SK-N-SH treated with all-trans-retinoic acid at 6 μM for 48 hours (cell line): ENCODE results near the gene FTSJ1.

Experiments used
- ATAC-seq: fragments of 200-7000 bp; cut with Tn5 transposase; 3 replicates; pipeline ENCODE4 v1.9.1; 2020; ENCODE audit warnings: mild to moderate bottlenecking, moderate library complexity
- ARNTL ChIP-seq: fragments of 450-650 bp; formaldehyde crosslinking; IDR thresholded peaks from 2 replicates; pipeline ENCODE4 v1.5.0; 2020; ENCODE audit warnings: low read depth, mild to moderate bottlenecking, moderate library complexity, borderline replicate concordance
- BACH2 ChIP-seq: fragments of 250-450 bp; sonication (Bioruptor Pico); IDR thresholded peaks from 2 replicates; pipeline ENCODE4 v1.9.0; 2021; ENCODE audit warnings: mild to moderate bottlenecking, borderline replicate concordance
- CSDC2 ChIP-seq: fragments of 250-450 bp; sonication (Bioruptor Pico); IDR thresholded peaks from 2 replicates; pipeline ENCODE4 v1.5.0; 2020; ENCODE audit warnings: mild to moderate bottlenecking, moderate library complexity
- ESRRG ChIP-seq: fragments of 250-450 bp; sonication (Bioruptor Pico); IDR thresholded peaks from 2 replicates; pipeline ENCODE4 v1.6.1; 2021; ENCODE audit warnings: mild to moderate bottlenecking
- GLIS3 ChIP-seq: fragments of 250-450 bp; sonication (Bioruptor Pico); IDR thresholded peaks from 2 replicates; pipeline ENCODE4 v1.5.0; 2020; ENCODE audit warnings: mild to moderate bottlenecking, moderate library complexity
- ISL1 ChIP-seq: fragments of 250-450 bp; sonication (Bioruptor Pico); IDR thresholded peaks from 2 replicates; pipeline ENCODE4 v2.1.2; 2022; ENCODE audit warnings: mild to moderate bottlenecking, moderate library complexity
- OSR1 ChIP-seq: fragments of 250-450 bp; sonication (Bioruptor Pico); IDR thresholded peaks from 2 replicates; pipeline ENCODE4 v1.8.0; 2022; ENCODE audit warnings: moderate library complexity, mild to moderate bottlenecking, inconsistent platforms
- PATZ1 ChIP-seq: fragments of 250-450 bp; sonication (Bioruptor Pico); IDR thresholded peaks from 2 replicates; pipeline ENCODE4 v1.8.0; 2020; ENCODE audit warnings: mild to moderate bottlenecking, moderate library complexity, borderline replicate concordance
- POU6F1 ChIP-seq: fragments of 250-450 bp; sonication (Bioruptor Pico); IDR thresholded peaks from 2 replicates; pipeline ENCODE4 v1.8.0; 2021; ENCODE audit warnings: low read depth, mild to moderate bottlenecking, moderate library complexity, borderline replicate concordance
- PPARA ChIP-seq: fragments of 250-450 bp; sonication (Bioruptor Pico); IDR thresholded peaks from 2 replicates; pipeline ENCODE4 v1.5.0; 2020; ENCODE audit warnings: mild to moderate bottlenecking, borderline replicate concordance
- RARB ChIP-seq: fragments of 250-450 bp; sonication (Bioruptor Pico); IDR thresholded peaks from 2 replicates; pipeline ENCODE4 v1.8.0; 2021; ENCODE audit warnings: mild to moderate bottlenecking, moderate library complexity
- SNAI2 ChIP-seq: fragments of 250-450 bp; sonication (Bioruptor Pico); IDR thresholded peaks from 2 replicates; pipeline ENCODE4 v1.5.0; 2020; ENCODE audit warnings: mild to moderate bottlenecking, moderate library complexity
- TCF4 ChIP-seq: fragments of 250-450 bp; sonication (Bioruptor Pico); IDR thresholded peaks from 2 replicates; pipeline ENCODE4 v1.8.0; 2021; ENCODE audit warnings: mild to moderate bottlenecking, moderate library complexity, borderline replicate concordance
- ZC3H10 ChIP-seq: fragments of 250-450 bp; sonication (Bioruptor Pico); IDR thresholded peaks from 2 replicates; pipeline ENCODE4 v1.5.1; 2021; ENCODE audit warnings: mild to moderate bottlenecking, moderate library complexity
- ZFP30 ChIP-seq: fragments of 450-650 bp; formaldehyde crosslinking; IDR thresholded peaks from 2 replicates; pipeline ENCODE4 v1.5.0; 2022; ENCODE audit warnings: mild to moderate bottlenecking, moderate library complexity
- ZNF565 ChIP-seq: fragments of 450-650 bp; formaldehyde crosslinking; conservative IDR thresholded peaks from 2 replicates; pipeline ENCODE4 v1.5.0; 2020; ENCODE audit warnings: low read depth, mild to moderate bottlenecking, moderate library complexity
- ZNF70 ChIP-seq: fragments of 450-650 bp; formaldehyde crosslinking; IDR thresholded peaks from 2 replicates; pipeline ENCODE4 v1.5.0; 2020; ENCODE audit warnings: mild to moderate bottlenecking, moderate library complexity
- ZNF8 ChIP-seq: fragments of 450-650 bp; formaldehyde crosslinking; IDR thresholded peaks from 2 replicates; pipeline ENCODE4 v1.5.0; 2020; ENCODE audit warnings: mild to moderate bottlenecking, moderate library complexity
- TF ChIP-seq, protein P1 (sequence below): fragments of 250-450 bp; sonication (Bioruptor Pico); IDR thresholded peaks from 2 replicates; pipeline ENCODE4 v1.5.0; 2020; ENCODE audit warnings: mild to moderate bottlenecking, moderate library complexity
- TF ChIP-seq, protein P2 (sequence below): fragments of 250-450 bp; sonication (Bioruptor Pico); IDR thresholded peaks from 2 replicates; pipeline ENCODE4 v1.5.1; 2021; ENCODE audit warnings: mild to moderate bottlenecking, moderate library complexity
- TF ChIP-seq, protein P3 (sequence below): fragments of 250-450 bp; sonication (Bioruptor Pico); IDR thresholded peaks from 2 replicates; pipeline ENCODE4 v1.5.1; 2020; ENCODE audit warnings: low read depth, mild to moderate bottlenecking, moderate library complexity

Gene FTSJ1

DNA sequence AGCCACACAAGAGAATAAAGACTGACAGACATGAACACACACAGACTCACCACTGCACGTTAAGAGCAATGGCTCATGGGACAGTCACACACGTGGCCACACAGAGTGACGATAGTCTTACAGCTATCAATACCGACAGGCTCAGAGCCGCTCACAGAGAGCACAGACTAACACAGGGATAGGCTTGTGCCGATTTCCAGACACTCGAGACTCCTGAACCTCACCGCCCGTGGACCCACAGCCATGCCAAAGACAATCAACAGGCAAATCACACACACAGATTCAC is 5.2 kb upstream of the FTSJ1 start (continued):
- TF ChIP-seq PATZ1 (CRISPR knock-in tag) (no peak), RARB (CRISPR knock-in tag) (no peak), GLIS3 (CRISPR knock-in tag) (no peak), ARNTL (CRISPR knock-in tag) (no peak), PPARA (CRISPR knock-in tag) (no peak), TCF4 (no peak)

DNA sequence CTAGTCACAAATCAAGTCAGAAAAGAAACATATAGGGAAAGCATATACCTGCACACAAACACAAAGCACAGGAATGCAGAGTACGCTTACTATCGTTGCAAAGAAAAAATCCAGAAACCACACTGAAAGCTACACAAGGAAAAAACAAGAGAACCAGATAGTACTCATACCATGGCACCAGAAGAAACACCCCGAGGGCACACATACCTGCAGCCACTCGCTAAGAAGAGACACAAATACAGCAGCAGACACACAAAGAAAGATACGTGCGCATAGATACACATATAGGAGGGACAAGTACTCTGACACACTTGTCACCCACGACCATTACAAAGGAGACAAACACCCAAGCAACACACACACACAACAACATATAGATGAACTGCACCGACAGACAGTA is 4.5 kb upstream of the FTSJ1 start:
- no peak for ATAC-seq
- no peak for TF ChIP-seq GLIS3 (CRISPR knock-in tag)
- no peak for TF ChIP-seq BACH2 (CRISPR knock-in tag)
- TF ChIP-seq RARB (CRISPR knock-in tag): no peak
- TF ChIP-seq ZNF565 (CRISPR knock-in tag): no peak
- no peak for TF ChIP-seq POU6F1 (CRISPR knock-in tag)
- TF ChIP-seq SNAI2: no peak
- TF ChIP-seq PPARA (CRISPR knock-in tag): no peak
- TF ChIP-seq ZC3H10: no peak
- TF ChIP-seq, protein P1, sequence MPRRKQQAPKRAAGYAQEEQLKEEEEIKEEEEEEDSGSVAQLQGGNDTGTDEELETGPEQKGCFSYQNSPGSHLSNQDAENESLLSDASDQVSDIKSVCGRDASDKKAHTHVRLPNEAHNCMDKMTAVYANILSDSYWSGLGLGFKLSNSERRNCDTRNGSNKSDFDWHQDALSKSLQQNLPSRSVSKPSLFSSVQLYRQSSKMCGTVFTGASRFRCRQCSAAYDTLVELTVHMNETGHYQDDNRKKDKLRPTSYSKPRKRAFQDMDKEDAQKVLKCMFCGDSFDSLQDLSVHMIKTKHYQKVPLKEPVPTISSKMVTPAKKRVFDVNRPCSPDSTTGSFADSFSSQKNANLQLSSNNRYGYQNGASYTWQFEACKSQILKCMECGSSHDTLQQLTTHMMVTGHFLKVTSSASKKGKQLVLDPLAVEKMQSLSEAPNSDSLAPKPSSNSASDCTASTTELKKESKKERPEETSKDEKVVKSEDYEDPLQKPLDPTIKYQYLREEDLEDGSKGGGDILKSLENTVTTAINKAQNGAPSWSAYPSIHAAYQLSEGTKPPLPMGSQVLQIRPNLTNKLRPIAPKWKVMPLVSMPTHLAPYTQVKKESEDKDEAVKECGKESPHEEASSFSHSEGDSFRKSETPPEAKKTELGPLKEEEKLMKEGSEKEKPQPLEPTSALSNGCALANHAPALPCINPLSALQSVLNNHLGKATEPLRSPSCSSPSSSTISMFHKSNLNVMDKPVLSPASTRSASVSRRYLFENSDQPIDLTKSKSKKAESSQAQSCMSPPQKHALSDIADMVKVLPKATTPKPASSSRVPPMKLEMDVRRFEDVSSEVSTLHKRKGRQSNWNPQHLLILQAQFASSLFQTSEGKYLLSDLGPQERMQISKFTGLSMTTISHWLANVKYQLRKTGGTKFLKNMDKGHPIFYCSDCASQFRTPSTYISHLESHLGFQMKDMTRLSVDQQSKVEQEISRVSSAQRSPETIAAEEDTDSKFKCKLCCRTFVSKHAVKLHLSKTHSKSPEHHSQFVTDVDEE (CRISPR knock-in tag): no peak
- TF ChIP-seq ESRRG (CRISPR knock-in tag): no peak

DNA sequence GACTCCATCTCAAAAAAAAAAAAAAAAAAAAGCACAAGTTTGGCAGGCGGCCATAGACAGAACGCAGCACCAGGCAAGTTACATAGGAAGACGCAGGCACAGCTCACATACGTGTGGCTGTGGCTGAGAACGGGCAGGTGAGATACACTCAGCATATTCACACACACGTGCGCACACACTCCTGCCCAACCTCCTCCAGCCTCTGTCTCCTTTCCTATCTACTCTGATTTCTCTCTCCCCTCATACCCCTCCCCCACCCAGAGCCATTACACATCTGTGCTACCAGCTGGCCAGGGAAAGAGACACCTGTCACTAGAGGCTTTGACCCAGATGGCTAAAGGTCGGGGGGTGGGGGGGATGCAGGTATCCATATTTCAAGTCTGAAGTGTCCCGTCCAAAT is 3.8 kb upstream of the FTSJ1 start:
- no peak for TF ChIP-seq TCF4
- no peak for TF ChIP-seq CSDC2 (CRISPR knock-in tag)
- TF ChIP-seq, protein P2, sequence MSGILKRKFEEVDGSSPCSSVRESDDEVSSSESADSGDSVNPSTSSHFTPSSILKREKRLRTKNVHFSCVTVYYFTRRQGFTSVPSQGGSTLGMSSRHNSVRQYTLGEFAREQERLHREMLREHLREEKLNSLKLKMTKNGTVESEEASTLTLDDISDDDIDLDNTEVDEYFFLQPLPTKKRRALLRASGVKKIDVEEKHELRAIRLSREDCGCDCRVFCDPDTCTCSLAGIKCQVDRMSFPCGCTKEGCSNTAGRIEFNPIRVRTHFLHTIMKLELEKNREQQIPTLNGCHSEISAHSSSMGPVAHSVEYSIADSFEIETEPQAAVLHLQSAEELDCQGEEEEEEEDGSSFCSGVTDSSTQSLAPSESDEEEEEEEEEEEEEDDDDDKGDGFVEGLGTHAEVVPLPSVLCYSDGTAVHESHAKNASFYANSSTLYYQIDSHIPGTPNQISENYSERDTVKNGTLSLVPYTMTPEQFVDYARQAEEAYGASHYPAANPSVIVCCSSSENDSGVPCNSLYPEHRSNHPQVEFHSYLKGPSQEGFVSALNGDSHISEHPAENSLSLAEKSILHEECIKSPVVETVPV (CRISPR knock-in tag): no peak
- no peak for TF ChIP-seq PATZ1 (CRISPR knock-in tag)
- TF ChIP-seq ZNF565 (CRISPR knock-in tag): no peak
- TF ChIP-seq ISL1: no peak
- no peak for TF ChIP-seq ZNF8 (CRISPR knock-in tag)
- TF ChIP-seq ZNF70 (CRISPR knock-in tag): no peak
- TF ChIP-seq BACH2 (CRISPR knock-in tag): no peak
- TF ChIP-seq PPARA (CRISPR knock-in tag): no peak
- TF ChIP-seq ARNTL (CRISPR knock-in tag): no peak
- TF ChIP-seq, protein P3, sequence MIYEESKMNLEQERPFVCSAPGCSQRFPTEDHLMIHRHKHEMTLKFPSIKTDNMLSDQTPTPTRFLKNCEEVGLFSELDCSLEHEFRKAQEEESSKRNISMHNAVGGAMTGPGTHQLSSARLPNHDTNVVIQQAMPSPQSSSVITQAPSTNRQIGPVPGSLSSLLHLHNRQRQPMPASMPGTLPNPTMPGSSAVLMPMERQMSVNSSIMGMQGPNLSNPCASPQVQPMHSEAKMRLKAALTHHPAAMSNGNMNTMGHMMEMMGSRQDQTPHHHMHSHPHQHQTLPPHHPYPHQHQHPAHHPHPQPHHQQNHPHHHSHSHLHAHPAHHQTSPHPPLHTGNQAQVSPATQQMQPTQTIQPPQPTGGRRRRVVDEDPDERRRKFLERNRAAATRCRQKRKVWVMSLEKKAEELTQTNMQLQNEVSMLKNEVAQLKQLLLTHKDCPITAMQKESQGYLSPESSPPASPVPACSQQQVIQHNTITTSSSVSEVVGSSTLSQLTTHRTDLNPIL (CRISPR knock-in tag): no peak
- TF ChIP-seq, protein P1 (CRISPR knock-in tag): no peak
- no peak for TF ChIP-seq OSR1 (CRISPR knock-in tag)
- no peak for TF ChIP-seq GLIS3 (CRISPR knock-in tag)
- no peak for TF ChIP-seq ESRRG (CRISPR knock-in tag)
- no peak for TF ChIP-seq ZFP30 (CRISPR knock-in tag)
- no peak for ATAC-seq
